Transverse colon (tissue), 4 donors: ENCODE results near the gene MANBA. TPM values are rescaled to one million over a fixed set of nuclear protein-coding genes. Genes with fewer than 3 reads are reported as not detected.
"Not testable (repeated sequence)": the region's sequence is repeated elsewhere in the genome, so short reads cannot be mapped to it uniquely, and the experiment has no call there.

Source experiments
- DNase-seq: peaks from one replicate; pipeline ENCODE4 v3.0.0-alpha.2; 2019
- H3K27ac ChIP-seq, 4 donors: fragments of 200-600 bp; sonication (generic); 2 replicates each; pipeline ENCODE4 v1.5.1; 2016 to 2018; ENCODE audit warnings: inconsistent platforms in 4 of 4
- H3K27me3 ChIP-seq: fragments of 200-600 bp; sonication (generic); 2 replicates; pipeline ENCODE4 v1.5.1; 2017; ENCODE audit warnings: inconsistent platforms
- H3K36me3 ChIP-seq, 4 donors: fragments of 200-600 bp; sonication (generic); 2 replicates each; pipeline ENCODE4 v1.5.1; 2017 to 2019; ENCODE audit warnings: inconsistent platforms in 4 of 4
- H3K4me1 ChIP-seq, 4 donors: fragments of 200-600 bp; sonication (generic); 2 replicates each; pipeline ENCODE4 v1.5.1; 2017 to 2020; ENCODE audit warnings: inconsistent platforms in 4 of 4
- H3K4me3 ChIP-seq, 4 donors: fragments of 200-600 bp; sonication (generic); 1 replicate in 1 of 4; 2 replicates in 3 of 4; pipeline versions ENCODE4 v1.5.1 to v1.6.1; 2017 to 2019; ENCODE audit warnings: inconsistent platforms in 4 of 4
- H3K9me3 ChIP-seq, 2 donors: fragments of 200-600 bp; sonication (generic); 2 replicates each; pipeline ENCODE4 v1.5.1; 2017 to 2019; ENCODE audit warnings: inconsistent platforms in 2 of 2
- EP300 ChIP-seq: sonication (generic); formaldehyde crosslinking; IDR thresholded peaks from one replicate; pipeline ENCODE4 v1.6.1; 2017; ENCODE audit warnings: antibody characterized with exemption, low read depth
- POLR2A ChIP-seq: fragments of 450-650 bp; IDR thresholded peaks from one replicate; pipeline ENCODE4 v1.6.1; 2016; ENCODE audit warnings: antibody characterized with exemption, mild to moderate bottlenecking, moderate library complexity
- POLR2AphosphoS5 ChIP-seq, 3 donors: sonication (generic); formaldehyde crosslinking; IDR thresholded peaks; one replicate each; pipeline ENCODE4 v1.6.1; 2016; ENCODE audit warnings: antibody characterized with exemption in 3 of 3
- WGBS, 2 donors: methylation state at CpG; one replicate each; pipeline ENCODE4 v1.1.5; 2018; ENCODE audit warnings: low coverage in 1 of 2; 5-methylcytosine and 5-hydroxymethylcytosine counted together
- in situ Hi-C, 4 donors: fragments of 200-750 bp; cut with MboI; loops; one replicate each; pipeline versions ENCODE4 v1.15.0 to v1.15.1; 2017; ENCODE audit warnings: low sequenced_read_pairs in 3 of 4, low pct_ligation_motif_present in 1 of 4, low pct_unique_long_range_greater_than_20kb in 1 of 4
- intact Hi-C: fragments of 100-400 bp; cut with DNase I; formaldehyde crosslinking; loops from one replicate; pipeline ENCODE4 v1.15.1; 2023; ENCODE audit warnings: low total_unique reads
- total RNA-seq, 4 donors: library from RNA; depleted of rRNA; stranded (reverse); fragments of >200 nt; gene quantifications; one replicate each; pipeline ENCODE4 v1.1.0, GENCODE V29; 2016
- TF ChIP-seq, protein P1 (sequence below), 5 experiments: fragments of 200-600 bp in 3 of 5; fragments of 450-650 bp in 2 of 5; sonication (generic) in 3 of 5; IDR thresholded peaks; 1 replicate in 2 of 5; 2 replicates in 3 of 5; pipeline ENCODE4 v1.5.1; 2016 to 2017; ENCODE audit warnings: antibody characterized with exemption in 5 of 5, inconsistent platforms in 3 of 5, mild to moderate bottlenecking in 2 of 5, moderate library complexity in 1 of 5

Gene MANBA
- total RNA-seq, 4 donors from 2014 or later: 7.5 to 110 (median 27.9) TPM

DNA sequence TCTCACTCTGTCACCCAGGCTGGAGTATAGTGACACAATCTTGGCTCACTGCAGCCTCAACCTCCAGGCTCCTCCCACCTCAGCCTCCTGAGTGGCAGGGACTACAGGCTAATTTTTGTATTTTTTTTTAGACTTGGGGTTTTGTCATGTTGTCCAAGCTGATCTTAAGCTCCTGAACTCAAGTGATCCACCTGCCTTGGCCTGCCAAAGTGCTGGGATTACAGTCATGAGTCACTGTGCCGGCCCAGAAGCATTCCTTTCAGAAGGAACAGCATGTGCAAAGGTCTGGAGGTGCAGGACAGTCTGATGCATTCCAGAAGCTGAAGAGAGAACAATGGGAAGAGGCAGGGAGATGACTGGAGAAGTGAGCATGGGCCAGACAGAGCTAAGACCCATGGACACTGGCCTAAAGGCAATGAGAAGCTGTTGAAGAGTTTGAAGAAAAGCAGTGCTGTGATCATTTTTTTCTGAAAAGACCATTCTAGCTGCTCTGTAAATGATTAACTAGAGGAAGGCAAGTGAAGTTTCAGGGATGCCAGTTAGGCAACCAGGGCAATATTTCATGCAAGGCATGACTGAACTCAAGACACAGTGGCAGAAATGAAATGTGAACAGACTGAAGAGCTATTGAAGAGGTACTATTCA is 43.2 kb downstream of the MANBA start:
- H3K27me3 ChIP-seq: no peaks in the 10 kb centered on the region
- no peak overlapping the region for H3K27ac ChIP-seq

DNA sequence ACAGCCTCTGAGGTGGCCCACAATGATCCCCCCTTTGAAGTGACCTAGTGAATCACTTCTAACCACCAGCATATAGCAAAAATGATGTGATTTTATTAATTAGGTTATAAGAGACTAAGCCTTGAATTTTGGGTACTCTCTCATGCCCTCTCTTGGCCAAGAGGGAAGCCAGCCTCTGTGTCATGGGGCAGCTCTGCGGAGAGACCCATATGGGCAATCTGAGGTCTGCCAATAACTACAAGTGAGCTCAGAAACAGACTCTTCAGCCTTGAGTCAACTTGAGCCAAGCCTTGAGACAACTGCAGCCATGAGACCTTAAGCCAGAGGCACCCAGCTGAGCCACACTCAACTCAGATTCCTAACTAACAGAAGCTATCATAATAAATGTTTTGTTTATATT is 45.7 kb downstream of the MANBA start:
- TF ChIP-seq POLR2A (no peak), EP300 (no peak), POLR2AphosphoS5 (IDR thresholded peaks at IDR 0.05) (no peak)
- TF ChIP-seq, protein P1, sequence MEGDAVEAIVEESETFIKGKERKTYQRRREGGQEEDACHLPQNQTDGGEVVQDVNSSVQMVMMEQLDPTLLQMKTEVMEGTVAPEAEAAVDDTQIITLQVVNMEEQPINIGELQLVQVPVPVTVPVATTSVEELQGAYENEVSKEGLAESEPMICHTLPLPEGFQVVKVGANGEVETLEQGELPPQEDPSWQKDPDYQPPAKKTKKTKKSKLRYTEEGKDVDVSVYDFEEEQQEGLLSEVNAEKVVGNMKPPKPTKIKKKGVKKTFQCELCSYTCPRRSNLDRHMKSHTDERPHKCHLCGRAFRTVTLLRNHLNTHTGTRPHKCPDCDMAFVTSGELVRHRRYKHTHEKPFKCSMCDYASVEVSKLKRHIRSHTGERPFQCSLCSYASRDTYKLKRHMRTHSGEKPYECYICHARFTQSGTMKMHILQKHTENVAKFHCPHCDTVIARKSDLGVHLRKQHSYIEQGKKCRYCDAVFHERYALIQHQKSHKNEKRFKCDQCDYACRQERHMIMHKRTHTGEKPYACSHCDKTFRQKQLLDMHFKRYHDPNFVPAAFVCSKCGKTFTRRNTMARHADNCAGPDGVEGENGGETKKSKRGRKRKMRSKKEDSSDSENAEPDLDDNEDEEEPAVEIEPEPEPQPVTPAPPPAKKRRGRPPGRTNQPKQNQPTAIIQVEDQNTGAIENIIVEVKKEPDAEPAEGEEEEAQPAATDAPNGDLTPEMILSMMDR (IDR thresholded peaks at IDR 0.05): no peak
- Histone ChIP-seq H3K9me3 (no peaks in the 10 kb centered on the region), H3K36me3 (peaks cover 0 to 11% (median under 1%) of the 10 kb centered on the region in 4 donors), H3K27me3 (no peaks in the 10 kb centered on the region), H3K4me3 (no peak overlapping the region), H3K4me1 (no peaks in the 10 kb centered on the region), H3K27ac (no peak overlapping the region)
- 75 to 100% methylated on average over 1 of the region's 1 CpG for WGBS, 2 donors
- no peak for DNase-seq
- intact Hi-C loops (no loop called here), in situ Hi-C loops (no loop called here)

More for the DNA sequence above, 43.2 kb downstream of the MANBA start:
- Histone ChIP-seq H3K9me3 (no peaks in the 10 kb centered on the region), H3K4me1 (no peaks in the 10 kb centered on the region), H3K36me3 (peaks cover 0 to 12% (median under 1%) of the 10 kb centered on the region in 4 donors), H3K4me3 (no peak overlapping the region)
- intact Hi-C loops: no loop called here
- in situ Hi-C loops: no loop called here
- no peak for DNase-seq
- 52 to 71% methylated on average over 1 of the region's 1 CpG for WGBS, 2 donors
- TF ChIP-seq, protein P1 (IDR thresholded peaks at IDR 0.05): no peak

DNA sequence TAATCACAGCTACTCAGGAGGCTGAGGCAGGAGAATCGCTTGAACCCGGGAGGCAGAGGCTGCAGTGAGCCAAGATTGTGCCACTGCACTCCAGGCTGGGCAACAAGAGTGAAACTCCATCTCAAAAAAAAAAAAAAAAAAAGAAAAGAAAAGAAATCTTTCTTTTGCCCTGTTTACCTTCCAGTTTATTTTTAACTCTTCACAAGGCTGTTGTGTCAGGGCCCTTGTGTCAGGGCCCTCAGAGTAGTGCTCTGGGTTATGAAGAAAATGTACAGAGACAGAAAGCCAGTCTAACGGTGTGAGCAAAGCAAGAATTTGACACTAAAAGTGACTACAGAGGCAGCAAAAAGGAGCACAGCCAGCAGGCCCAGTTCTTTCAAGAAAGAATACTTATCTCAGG is 47.0 kb downstream of the MANBA start:
- H3K36me3 ChIP-seq, in situ Hi-C loops, intact Hi-C loops, H3K9me3 ChIP-seq, H3K4me3 ChIP-seq, H3K27me3 ChIP-seq, H3K4me1 ChIP-seq, DNase-seq, H3K27ac ChIP-seq: not testable (repeated sequence)
- WGBS, 2 donors: 100% methylated on average over 3 of the region's 3 CpGs

DNA sequence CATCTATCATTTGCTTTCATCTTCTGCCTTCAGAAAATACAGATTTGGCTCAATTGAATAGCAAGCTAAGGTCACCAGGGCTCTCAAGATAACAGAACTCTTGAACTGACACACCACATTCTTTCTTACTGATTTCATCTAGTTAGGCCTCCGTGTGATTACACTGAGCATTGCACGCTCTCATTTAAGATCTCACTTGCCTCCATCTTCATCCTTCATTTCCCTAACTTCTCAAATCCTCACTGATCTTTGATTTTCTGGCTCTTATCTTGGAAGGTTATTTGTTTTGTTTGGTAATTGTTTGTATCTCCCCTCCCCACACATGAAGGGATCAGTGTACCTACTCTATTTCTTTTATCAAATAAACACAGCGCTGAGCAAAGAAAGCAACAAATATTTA is 47.7 kb downstream of the MANBA start:
- H3K4me1 ChIP-seq: no peaks in the 10 kb centered on the region
- H3K4me3 ChIP-seq: no peak overlapping the region
- TF ChIP-seq POLR2AphosphoS5 (IDR thresholded peaks at IDR 0.05) (no peak), EP300 (no peak), POLR2A (no peak)
- TF ChIP-seq, protein P1 (IDR thresholded peaks at IDR 0.05): no peak
- WGBS, 2 donors: 67 to 72% methylated on average over 3 of the region's 3 CpGs
- no peak overlapping the region for H3K27ac ChIP-seq
- DNase-seq: no peak
- intact Hi-C loops (no loop called here), in situ Hi-C loops (no loop called here)
- peaks cover 0 to 2% (median 0%) of the 10 kb centered on the region in 4 donors for H3K36me3 ChIP-seq
- no peaks in the 10 kb centered on the region for H3K27me3 ChIP-seq
- no peaks in the 10 kb centered on the region for H3K9me3 ChIP-seq

DNA sequence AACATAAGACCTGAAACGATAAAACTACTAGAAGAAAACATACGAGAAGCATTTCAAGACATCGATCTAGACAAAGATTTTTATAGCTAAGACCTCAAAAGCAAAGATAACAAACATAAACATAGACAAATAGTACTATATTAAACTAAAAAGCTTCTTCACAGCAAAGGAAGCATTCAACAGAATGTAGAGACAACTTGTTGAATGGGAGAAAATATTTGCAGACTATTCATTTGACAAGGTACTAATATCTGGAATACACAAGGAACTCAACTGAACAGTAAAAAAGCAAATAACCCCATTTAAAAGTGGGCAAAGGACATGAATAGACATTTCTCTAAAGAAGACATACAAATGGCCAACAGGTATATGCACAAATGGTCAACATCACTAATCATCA is 49.8 kb downstream of the MANBA start:
- 83 to 92% methylated on average over 3 of the region's 3 CpGs for WGBS, 2 donors
- Histone ChIP-seq H3K9me3 (no peaks in the 10 kb centered on the region), H3K27me3 (no peaks in the 10 kb centered on the region), H3K27ac (no peak overlapping the region), H3K4me1 (no peaks in the 10 kb centered on the region), H3K4me3 (no peak overlapping the region), H3K36me3 (peaks cover 0 to 2% (median 0%) of the 10 kb centered on the region in 4 donors)
- DNase-seq: no peak
- TF ChIP-seq EP300: no peak
- intact Hi-C loops: no loop called here
- in situ Hi-C loops: no loop called here

DNA sequence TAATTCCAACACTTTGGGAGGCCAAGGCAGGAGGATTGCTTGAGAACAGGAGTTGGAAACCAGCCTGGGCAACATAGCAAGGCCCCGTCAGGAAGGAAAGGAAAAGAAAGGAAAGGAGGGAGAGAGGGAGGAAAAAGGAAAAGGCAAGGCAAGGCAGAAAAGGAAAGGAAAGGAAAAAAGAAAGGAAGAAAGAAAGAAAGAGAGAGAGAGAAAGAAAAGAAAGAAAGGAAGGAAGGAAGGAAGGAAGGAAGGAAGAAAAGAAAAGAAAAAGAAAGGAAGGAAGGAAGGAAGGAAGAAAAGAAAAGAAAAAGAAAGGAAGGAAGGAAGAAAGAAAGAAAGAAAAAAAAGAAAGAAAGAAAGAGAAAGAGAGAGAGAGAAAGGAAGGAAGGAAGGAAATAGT is 51.7 kb downstream of the MANBA start:
- in situ Hi-C loops, H3K4me3 ChIP-seq, H3K27ac ChIP-seq, H3K27me3 ChIP-seq, intact Hi-C loops, H3K9me3 ChIP-seq, H3K4me1 ChIP-seq, H3K36me3 ChIP-seq, DNase-seq: not testable (repeated sequence)
- WGBS, 2 donors: 70 to 90% methylated on average over 1 of the region's 1 CpG
